Measurements from ENCODE around the gene USP36.

Gene USP36

GRCh38 chr17:78764871-78765270, 75.7 kb downstream of the USP36 start:
- no peak overlapping the region for H3K4me3 ChIP-seq (ENCODE audit: low read depth, low read length)
- TF ChIP-seq, protein P1, sequence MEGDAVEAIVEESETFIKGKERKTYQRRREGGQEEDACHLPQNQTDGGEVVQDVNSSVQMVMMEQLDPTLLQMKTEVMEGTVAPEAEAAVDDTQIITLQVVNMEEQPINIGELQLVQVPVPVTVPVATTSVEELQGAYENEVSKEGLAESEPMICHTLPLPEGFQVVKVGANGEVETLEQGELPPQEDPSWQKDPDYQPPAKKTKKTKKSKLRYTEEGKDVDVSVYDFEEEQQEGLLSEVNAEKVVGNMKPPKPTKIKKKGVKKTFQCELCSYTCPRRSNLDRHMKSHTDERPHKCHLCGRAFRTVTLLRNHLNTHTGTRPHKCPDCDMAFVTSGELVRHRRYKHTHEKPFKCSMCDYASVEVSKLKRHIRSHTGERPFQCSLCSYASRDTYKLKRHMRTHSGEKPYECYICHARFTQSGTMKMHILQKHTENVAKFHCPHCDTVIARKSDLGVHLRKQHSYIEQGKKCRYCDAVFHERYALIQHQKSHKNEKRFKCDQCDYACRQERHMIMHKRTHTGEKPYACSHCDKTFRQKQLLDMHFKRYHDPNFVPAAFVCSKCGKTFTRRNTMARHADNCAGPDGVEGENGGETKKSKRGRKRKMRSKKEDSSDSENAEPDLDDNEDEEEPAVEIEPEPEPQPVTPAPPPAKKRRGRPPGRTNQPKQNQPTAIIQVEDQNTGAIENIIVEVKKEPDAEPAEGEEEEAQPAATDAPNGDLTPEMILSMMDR (IDR thresholded peaks at IDR 0.05; ENCODE audit: low read depth, low read length, missing control alignments): no peak
- DNase-seq (ENCODE audit: low read depth): no peak

DNA sequence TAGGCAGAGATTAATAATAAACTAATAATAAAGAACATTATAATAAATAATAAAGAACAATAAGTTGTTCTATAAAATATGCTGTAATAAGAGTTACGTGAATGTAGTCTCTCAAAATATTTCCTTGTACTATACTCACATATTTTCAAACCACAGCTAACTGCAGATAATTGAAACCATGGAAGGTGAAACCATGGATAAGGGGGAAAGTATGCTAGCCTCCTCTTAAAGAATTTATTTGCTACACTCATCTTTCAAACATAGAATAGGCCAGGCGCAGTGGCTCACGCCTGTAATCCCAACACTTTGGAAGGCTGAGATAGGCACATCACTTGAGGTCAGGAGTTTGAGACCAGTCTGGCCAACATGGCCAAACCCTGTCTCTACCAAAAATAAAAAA, 77.1 kb downstream of the USP36 start:
- DNase-seq (ENCODE audit: low read depth): no peak
- TF ChIP-seq, protein P1 (IDR thresholded peaks at IDR 0.05; ENCODE audit: low read depth, low read length, missing control alignments): no peak
- H3K4me3 ChIP-seq (ENCODE audit: low read depth, low read length): no peak overlapping the region

- no peak overlapping the region for H3K4me3 ChIP-seq (ENCODE audit: low read depth, low read length)
- no peak for DNase-seq (ENCODE audit: low read depth)
- TF ChIP-seq, protein P1 (IDR thresholded peaks at IDR 0.05; ENCODE audit: low read depth, low read length, missing control alignments): no peak
These were observed 78.7 kb downstream of the USP36 start for GRCh38 chr17:78761789-78762406.

DNA sequence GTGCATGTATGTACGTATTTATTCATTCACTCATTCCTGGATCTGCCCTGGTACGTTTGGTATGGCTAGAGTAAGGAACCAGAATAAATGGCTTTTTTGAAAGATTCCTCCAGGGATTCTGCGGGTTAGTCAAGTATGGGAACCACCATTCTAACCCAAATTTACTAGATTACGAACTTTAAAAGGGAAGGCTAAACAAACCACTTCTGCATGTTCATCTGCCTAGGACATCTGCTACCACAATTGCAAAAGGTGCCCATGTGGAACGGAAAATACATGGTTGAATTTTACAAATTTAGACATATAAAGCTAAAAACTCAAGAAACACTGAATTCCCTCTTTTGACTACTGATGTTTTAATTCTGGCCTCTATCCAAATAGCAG, 80.7 kb downstream of the USP36 start:
- H3K4me3 ChIP-seq (ENCODE audit: low read depth, low read length): no peak overlapping the region; the same call in 1 of the 2 replicates
- DNase-seq (ENCODE audit: low read depth): no peak
- TF ChIP-seq, protein P1 (IDR thresholded peaks at IDR 0.05; ENCODE audit: low read depth, low read length, missing control alignments): no peak

- no peak for DNase-seq (ENCODE audit: low read depth)
- H3K4me3 ChIP-seq (ENCODE audit: low read depth, low read length): peak overlapping the region; percentile 35
- TF ChIP-seq, protein P1 (IDR thresholded peaks at IDR 0.05; ENCODE audit: low read depth, low read length, missing control alignments): no peak
These were observed 81.2 kb downstream of the USP36 start for GRCh38 chr17:78759203-78759968.

DNA sequence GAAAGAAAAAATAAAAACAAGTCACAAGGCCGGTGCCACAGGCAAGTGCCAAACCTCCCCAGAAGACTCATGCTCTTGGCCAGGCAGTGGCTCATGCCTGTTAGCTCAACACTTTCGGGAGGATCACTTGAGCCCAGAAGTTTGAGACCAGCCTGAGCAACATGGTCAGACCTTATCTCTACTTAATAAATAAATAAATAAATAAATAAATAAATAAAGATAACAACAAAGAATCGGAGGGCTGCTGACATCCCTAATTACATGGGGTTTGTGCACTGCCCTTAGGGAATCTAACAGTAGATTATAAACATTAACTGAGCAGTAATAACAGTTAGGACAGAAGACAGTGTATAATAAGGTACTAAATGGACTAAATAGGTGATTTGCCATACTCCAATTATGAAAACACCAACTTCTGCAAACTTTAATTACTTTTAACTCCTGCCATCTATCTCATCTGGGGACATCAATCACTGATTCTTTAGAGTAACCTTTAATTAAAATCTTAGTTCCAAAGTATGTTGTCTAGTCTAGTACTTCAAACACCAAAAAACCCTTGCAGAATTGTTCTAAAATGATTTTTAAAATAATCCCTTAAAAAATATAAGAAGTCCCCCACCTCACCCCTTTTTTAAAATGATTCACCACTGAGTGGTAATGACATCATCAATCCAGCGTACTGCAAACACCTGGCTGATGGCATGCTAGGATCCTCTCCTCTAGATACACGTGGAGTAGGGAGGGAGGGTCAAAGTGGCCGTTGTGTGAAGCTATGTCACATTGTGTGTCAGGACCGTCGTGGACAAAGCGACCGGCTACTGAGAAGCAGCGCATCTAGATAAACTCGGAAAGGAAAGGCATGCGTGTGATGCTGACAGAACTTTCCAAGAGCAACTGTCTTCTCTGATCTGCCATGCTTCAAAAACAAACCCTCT, 87.0 kb downstream of the USP36 start:
- DNase-seq (ENCODE audit: low read depth): no peak
- H3K4me3 ChIP-seq (ENCODE audit: low read depth, low read length): no peak overlapping the region
- TF ChIP-seq, protein P1 (IDR thresholded peaks at IDR 0.05; ENCODE audit: low read depth, low read length, missing control alignments): no peak
